HG02588 (cell line): ENCODE results near the gene NMUR1.
A peak's percentile ranks its signal among the peaks of the same experiment; 100 is the strongest.

Experiments
- ATAC-seq: cut with Tn5 transposase; IDR thresholded peaks from one replicate; pipeline ENCODE4 v1.9.1; 2021; ENCODE audit warnings: mild to moderate bottlenecking, moderate library complexity; ENCODE audit not compliant: unreplicated experiment

NMUR1 gene

GRCh38 chr2:231526341-231527090 lies 3.7 kb downstream of the NMUR1 start:
- ATAC-seq = no peak

DNA sequence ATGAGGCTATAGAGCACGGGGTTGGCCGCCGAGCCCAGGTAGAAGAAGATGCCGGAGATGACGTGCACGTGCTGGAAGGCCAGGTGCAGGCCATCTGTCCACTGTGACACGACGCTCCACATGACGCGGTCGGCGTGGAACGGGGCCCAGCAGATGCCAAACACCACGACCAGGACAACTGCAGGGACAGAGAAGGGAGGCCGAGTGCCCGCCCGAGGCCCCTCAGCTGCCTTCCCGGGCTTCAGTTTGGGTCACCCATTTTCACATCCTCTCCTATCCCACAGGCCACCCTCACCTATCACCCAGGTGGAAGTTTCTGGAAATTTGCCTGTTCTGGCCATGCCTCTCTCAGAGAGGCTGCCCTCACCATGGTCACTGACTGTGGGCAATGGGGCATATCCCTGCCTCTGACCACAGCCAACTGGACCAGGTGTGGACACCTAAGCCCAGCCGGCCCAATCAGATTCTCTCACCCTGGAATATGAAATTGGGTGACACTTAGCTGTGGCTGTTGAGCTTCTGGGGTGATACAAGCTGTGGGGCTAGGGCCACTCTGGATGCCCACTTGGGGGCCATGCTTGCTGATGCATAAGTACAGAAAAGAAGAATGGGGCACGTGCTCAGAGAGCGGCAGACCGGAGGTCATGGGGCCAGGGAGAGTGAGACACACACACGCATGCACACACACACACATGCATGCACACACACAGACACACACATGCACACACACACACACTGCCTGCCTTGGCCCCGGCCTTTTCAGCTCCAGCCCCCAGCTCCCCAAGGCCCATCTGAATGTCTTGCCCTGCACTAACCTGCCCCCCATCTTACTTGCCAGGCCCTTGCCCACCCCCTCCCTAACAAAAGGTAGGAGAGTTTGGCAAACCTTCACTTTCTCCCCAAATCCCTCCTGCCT lies 4.7 kb downstream of the NMUR1 start:
- ATAC-seq = no peak

GRCh38 chr2:231524477-231525247 lies 5.6 kb downstream of the NMUR1 start:
- no peak for ATAC-seq

- no peak for ATAC-seq
Observed at GRCh38 chr2:231523451-231524285, 6.6 kb downstream of the NMUR1 start.

GRCh38 chr2:231522418-231523180 lies 7.6 kb downstream of the NMUR1 start:
- ATAC-seq = no peak

- ATAC-seq = no peak
Observed at GRCh38 chr2:231521443-231521842, 8.8 kb downstream of the NMUR1 start.

DNA sequence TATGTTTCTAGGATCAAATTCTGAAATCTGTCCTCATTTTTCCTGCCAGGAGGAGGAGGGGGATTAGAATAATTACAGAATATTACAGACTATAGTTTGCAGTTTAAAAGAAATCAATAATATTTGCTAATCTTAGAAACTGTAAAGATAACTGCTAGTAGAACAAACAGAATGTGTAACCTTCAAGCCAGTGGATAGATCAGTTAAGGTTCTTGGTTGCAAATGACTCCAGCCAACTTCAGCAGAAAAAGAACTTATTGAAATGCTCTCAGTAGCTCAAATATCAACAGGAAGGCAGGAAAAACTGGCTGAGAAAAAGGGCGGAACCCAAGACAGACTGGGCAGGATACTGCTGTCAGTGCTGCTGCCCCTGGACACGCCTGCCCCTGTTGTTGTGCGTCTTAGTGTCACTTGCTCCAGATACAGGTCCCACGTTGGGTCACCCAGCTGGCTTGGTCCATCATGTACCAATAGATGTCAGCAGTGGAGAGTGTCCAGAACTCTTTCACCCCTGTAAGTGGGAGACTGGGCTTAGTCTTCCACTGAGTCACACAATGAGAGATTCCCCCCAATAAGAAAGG lies 10.2 kb downstream of the NMUR1 start:
- ATAC-seq = no peak

GRCh38 chr2:231518771-231519170 lies 11.5 kb downstream of the NMUR1 start:
- no peak for ATAC-seq

- ATAC-seq = no peak
Observed at GRCh38 chr2:231515603-231516002, 14.6 kb downstream of the NMUR1 start.

DNA sequence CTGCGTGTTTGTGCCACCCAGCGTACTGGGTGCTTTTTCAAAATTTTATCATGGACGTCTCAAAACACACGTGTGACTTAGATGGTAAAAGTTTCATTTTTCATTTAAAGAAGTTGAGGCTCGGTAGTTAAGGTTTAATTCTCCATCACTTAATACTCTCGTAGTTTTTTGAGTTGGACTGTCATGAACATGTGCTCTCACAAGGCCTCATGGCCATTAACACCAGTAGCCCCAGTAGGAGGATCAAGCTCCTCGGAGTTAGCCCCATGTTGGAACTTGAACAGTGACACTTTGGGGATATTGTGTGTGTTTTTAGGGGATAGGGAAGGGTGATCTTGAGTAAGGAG lies 15.3 kb downstream of the NMUR1 start:
- no peak for ATAC-seq

- peak; percentile 97 for ATAC-seq
Observed at GRCh38 chr2:231514225-231514950, 15.9 kb downstream of the NMUR1 start.

DNA sequence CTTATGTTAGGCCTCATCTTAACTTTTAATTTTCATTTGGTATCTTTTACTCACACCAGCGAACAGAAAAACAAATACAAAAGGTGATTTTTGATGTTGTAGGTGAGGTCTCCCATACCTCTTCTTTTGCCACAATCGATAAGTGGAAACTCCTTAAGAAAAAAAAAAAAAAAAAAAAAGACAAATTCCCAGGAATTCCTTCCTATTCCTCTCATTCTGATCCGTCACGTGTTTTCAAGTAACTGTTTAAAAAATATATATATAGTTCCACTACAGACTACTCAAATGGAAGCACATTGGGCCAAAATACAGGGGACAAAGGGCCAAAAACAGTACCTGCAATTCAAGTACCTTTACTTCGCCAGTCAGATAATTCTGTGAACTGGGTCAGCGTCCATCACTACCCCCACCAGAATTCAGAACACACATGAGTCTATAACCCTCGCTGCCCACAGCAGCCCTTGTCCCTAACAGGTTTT lies 16.5 kb downstream of the NMUR1 start:
- ATAC-seq = no peak

GRCh38 chr2:231512222-231512621 lies 18.0 kb downstream of the NMUR1 start:
- ATAC-seq = no peak

DNA sequence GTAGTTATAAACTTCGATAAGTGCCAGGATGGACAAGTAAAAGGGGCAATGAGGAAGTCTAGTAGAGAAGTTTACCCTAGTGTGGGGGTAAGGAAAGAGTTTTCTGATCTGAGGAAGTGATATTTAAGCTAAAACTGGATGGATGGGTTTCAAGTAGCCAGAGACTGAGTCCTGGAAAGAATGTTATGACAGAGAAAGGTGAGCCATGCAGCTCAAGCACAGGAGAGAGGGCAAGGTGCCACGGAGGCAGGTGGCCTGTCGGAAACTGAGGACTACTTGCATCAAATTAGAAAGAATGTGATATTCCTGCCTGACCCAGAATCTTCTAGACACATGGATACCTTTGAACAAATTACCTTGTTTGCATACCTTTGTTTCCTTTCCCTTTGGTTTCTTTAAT lies 26.5 kb downstream of the NMUR1 start:
- ATAC-seq = no peak

GRCh38 chr2:231502596-231502995 lies 27.6 kb downstream of the NMUR1 start:
- ATAC-seq = no peak

- no peak for ATAC-seq
Observed at GRCh38 chr2:231497651-231498050, 32.6 kb downstream of the NMUR1 start.

GRCh38 chr2:231494669-231495068 lies 35.6 kb downstream of the NMUR1 start:
- no peak for ATAC-seq

- no peak for ATAC-seq
Observed at GRCh38 chr2:231490801-231491200, 39.4 kb downstream of the NMUR1 start.

DNA sequence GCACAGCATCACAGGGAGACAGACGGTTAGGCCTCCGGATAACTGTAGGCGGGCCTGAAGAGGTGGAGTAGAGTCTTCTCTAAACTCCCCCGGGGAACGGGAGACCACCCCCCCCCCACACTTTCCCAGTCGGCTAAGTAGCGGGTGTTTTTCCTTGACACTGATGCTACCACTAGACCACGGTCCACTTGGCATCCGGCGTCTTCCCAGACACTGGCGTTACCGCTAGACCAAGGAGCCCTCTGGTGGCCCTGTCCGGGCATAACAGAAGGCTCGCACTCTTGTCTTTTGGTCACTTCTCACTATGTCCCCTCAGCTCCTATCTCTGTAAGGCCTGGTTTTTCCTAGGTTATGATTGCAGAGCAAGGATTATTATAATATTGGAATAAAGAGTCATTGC lies 40.3 kb downstream of the NMUR1 start:
- no peak for ATAC-seq
